Thyroid gland (tissue), 4 donors: ENCODE data around the gene STX16.

ENCODE experiments used
- POLR2A ChIP-seq, 2 donors: fragments of 450-650 bp; IDR thresholded peaks; one replicate each; pipeline ENCODE4 v1.6.1; 2017; ENCODE audit warnings: antibody characterized with exemption in 2 of 2, mild to moderate bottlenecking in 2 of 2, moderate library complexity in 1 of 2
- TF ChIP-seq, protein P1 (sequence below), 6 experiments: fragments of 200-600 bp in 3 of 6; fragments of 450-650 bp in 3 of 6; sonication (generic) in 3 of 6; IDR thresholded peaks; one replicate each; pipeline ENCODE4 v1.5.1; 2016 to 2019; ENCODE audit warnings: antibody characterized with exemption in 6 of 6, mild to moderate bottlenecking in 2 of 6, inconsistent platforms in 1 of 6, moderate library complexity in 1 of 6

DNA sequence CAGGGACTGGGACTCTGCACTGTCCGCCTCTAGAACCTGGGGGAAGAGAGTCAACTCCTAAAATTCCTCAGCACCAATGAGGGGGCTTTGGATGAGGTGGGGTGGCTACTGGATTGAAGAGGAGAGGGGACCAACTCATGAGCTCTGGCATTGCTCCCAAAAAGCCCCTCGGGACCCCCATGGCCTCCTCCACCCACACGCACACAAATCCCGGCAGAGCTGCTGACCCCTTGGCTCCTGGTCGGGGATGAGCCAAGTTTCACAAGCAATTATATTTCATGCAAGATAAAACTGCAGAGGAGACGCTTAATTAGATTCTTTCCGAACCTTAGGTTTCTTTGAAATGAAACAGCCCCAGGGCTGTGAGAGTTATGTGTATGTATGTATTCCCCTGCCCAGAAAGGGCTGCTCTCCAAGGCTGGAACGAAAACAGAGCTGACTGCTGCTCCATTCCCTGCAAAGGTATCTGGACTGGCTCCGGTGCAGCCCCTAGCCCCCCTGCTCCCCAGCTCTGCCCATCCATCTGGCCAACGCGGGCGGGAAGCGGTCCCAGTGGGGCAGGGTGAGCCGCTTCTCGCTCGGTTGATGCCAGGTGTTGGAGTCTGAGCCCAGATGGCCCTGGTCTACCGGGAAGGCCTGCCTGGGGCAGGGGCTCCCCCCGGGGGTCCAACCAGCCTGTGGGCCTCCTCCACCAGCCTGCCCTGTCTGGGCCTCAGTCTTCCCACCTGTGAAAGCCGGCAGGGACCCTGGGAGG, 46.8 kb upstream of the STX16 start:
- TF ChIP-seq, protein P1, sequence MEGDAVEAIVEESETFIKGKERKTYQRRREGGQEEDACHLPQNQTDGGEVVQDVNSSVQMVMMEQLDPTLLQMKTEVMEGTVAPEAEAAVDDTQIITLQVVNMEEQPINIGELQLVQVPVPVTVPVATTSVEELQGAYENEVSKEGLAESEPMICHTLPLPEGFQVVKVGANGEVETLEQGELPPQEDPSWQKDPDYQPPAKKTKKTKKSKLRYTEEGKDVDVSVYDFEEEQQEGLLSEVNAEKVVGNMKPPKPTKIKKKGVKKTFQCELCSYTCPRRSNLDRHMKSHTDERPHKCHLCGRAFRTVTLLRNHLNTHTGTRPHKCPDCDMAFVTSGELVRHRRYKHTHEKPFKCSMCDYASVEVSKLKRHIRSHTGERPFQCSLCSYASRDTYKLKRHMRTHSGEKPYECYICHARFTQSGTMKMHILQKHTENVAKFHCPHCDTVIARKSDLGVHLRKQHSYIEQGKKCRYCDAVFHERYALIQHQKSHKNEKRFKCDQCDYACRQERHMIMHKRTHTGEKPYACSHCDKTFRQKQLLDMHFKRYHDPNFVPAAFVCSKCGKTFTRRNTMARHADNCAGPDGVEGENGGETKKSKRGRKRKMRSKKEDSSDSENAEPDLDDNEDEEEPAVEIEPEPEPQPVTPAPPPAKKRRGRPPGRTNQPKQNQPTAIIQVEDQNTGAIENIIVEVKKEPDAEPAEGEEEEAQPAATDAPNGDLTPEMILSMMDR (IDR thresholded peaks at IDR 0.05): no peak
- TF ChIP-seq POLR2A (IDR thresholded peaks at IDR 0.05): no peak
